Measurements from ENCODE around the gene TIAM2. TPM values are rescaled to one million over a fixed set of nuclear protein-coding genes. Genes with fewer than 3 reads are reported as not detected.

TIAM2 gene
- total and polyA plus RNA-seq, 8 donors, result 1.1 to 44.2 (median 5.5) TPM

DNA sequence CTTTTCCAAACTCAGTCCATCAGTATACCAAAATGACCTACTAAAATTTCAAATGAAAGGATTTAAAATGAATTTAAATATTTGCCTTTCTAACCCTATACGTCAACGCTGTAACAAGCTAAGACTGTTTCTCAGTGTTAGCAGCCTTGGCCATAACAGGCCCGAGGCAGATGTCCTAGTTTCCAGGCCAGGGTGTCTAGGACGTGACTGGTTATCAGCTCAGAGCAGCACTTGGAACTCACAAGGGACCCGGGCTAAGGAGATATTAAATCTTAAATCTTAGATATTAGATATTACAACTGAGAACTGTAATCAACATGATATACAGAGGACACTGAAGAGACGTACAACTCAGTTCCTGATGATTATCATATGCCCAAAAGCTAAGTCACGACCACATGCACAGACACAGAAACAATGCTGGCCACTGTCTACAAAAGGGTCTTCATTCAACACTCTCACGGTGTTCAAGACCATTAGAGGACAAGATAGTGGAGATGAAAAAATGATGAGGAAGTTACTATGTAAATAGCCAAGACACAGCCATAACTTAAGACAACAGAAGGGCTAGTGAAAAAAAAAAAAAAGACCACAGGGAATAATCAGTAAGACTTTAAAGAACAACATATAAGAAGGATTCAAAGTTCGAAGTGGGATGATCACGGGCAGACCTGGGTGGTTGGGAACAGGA lies 268.4 kb downstream of the TIAM2 start, which contains the start of gene CLDN20:
Gene CLDN20, plus strand, starts transcription at position 641 of the 691 bp plus-strand sequence. CDS start 11,707 bp downstream, outside the sequence.
- H3K27ac ChIP-seq, result peak within 1 kb of the TSS in 1 of 5 donors; percentile 42
- 83 to 86% (median 85%) methylated on average over 10 of the region's 10 CpGs for WGBS, 5 donors
- no peaks in the 10 kb centered on the region for H3K9me3 ChIP-seq
- H3K27me3 ChIP-seq, result no peaks in the 10 kb centered on the region
- H3K4me3 ChIP-seq, result no peak within 1 kb of the TSS
- peaks cover 3 to 36% (median 30%) of the 10 kb centered on the region in 4 donors for H3K36me3 ChIP-seq
- H3K4me1 ChIP-seq, result peaks cover 0 to 4% (median 0%) of the 10 kb centered on the region in 4 donors
- TF ChIP-seq POLR2A (IDR thresholded peaks at IDR 0.05), result no peak
- no peak for TF ChIP-seq EP300 (IDR thresholded peaks at IDR 0.05)
- no peak for TF ChIP-seq POLR2AphosphoS5 (IDR thresholded peaks at IDR 0.05)
- TF ChIP-seq, protein P1, sequence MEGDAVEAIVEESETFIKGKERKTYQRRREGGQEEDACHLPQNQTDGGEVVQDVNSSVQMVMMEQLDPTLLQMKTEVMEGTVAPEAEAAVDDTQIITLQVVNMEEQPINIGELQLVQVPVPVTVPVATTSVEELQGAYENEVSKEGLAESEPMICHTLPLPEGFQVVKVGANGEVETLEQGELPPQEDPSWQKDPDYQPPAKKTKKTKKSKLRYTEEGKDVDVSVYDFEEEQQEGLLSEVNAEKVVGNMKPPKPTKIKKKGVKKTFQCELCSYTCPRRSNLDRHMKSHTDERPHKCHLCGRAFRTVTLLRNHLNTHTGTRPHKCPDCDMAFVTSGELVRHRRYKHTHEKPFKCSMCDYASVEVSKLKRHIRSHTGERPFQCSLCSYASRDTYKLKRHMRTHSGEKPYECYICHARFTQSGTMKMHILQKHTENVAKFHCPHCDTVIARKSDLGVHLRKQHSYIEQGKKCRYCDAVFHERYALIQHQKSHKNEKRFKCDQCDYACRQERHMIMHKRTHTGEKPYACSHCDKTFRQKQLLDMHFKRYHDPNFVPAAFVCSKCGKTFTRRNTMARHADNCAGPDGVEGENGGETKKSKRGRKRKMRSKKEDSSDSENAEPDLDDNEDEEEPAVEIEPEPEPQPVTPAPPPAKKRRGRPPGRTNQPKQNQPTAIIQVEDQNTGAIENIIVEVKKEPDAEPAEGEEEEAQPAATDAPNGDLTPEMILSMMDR (IDR thresholded peaks at IDR 0.05), result no peak
- intact Hi-C loops (cut with DNase I; ENCODE audit: low total_unique reads), result no loop called here
- no peak for DNase-seq

DNA sequence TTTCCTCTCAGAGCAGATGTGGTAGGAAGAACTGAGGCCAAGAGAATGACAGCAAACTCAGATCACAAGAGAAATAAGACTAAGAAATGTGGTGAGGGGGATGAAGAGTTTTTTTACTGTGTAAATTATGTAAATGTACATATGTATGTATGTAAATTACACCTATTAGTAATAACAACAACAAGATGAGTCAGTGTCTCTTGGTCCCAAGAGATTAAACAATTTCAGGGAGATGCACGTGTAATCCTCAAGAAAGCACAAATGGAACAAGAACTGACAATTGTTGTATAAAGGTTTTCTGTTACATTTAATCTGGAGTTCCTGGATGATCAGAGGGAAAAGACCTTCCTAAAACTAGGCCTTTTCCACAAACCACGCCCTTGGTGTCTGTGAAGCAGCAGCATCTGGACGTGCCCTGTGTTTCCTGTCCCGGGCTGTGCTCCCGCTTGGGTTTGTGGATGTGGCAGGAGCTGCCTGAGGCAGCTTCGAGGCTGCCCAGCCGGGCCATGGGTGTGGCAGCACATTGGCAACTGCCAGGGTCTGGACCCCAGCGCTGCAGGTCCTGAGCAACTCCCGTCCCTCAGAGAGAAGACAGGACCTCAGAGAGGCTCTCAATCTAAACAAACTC lies 269.7 kb downstream of the TIAM2 start:
- WGBS, 5 donors, result 43 to 76% (median 63%) methylated on average over 9 of the region's 9 CpGs
- Histone ChIP-seq H3K36me3 (peaks cover 3 to 23% (median 17%) of the 10 kb centered on the region in 4 donors), H3K4me1 (peaks cover 0 to 4% (median 0%) of the 10 kb centered on the region in 4 donors), H3K4me3 (no peak overlapping the region), H3K27ac (peak overlapping the region in 1 of 5 donors; percentile 42), H3K9me3 (no peaks in the 10 kb centered on the region), H3K27me3 (no peaks in the 10 kb centered on the region)
- no peak for TF ChIP-seq EP300 (IDR thresholded peaks at IDR 0.05)
- no peak for TF ChIP-seq POLR2AphosphoS5 (IDR thresholded peaks at IDR 0.05)
- no peak for TF ChIP-seq POLR2A (IDR thresholded peaks at IDR 0.05)
- TF ChIP-seq, protein P1 (IDR thresholded peaks at IDR 0.05), result no peak
- intact Hi-C loops (cut with DNase I; ENCODE audit: low total_unique reads), result no loop called here
- DNase-seq, result no peak

DNA sequence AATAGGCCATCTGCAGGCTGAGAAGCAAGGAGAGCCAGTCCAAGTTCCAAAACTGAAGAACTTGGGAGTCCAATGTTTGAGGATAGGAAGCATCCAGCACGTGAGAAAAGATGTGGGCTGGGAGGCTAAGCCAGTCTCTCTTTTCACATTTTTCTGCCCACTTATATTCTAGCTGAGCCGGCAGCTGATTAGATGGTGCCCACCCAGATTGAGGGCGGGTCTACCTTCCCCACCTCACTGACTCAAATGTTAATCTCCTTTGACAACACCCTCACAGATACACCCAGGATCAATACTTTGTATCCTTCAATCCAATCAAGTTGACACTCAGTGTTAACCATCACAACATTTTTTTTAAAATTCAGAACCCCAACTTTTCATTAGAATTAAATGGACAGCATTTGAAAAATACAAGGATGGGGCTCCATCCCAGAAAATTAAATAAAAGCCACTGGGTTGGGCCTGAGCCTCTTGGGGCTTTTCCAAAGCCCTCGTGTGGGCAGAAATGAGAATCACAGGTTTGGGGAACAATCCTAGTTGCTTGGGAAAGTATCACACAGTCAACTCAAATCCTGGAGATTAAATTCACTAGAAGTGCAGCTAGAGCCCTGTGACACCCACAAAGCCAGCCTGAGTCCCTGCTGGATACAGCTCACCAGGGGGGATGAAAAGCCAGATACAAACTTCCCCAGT lies 270.9 kb downstream of the TIAM2 start:
- H3K27me3 ChIP-seq, result no peaks in the 10 kb centered on the region
- H3K9me3 ChIP-seq, result no peaks in the 10 kb centered on the region
- TF ChIP-seq POLR2AphosphoS5 (IDR thresholded peaks at IDR 0.05), result no peak
- TF ChIP-seq POLR2A (IDR thresholded peaks at IDR 0.05), result no peak
- TF ChIP-seq, protein P1 (IDR thresholded peaks at IDR 0.05), result no peak
- H3K27ac ChIP-seq, result no peak overlapping the region
- DNase-seq, result no peak
- intact Hi-C loops (cut with DNase I; ENCODE audit: low total_unique reads), result no loop called here
- no peak overlapping the region for H3K4me3 ChIP-seq
- peaks cover 3 to 15% (median 9%) of the 10 kb centered on the region in 4 donors for H3K36me3 ChIP-seq
- 84 to 94% (median 91%) methylated on average over 4 of the region's 4 CpGs for WGBS, 5 donors
- H3K4me1 ChIP-seq, result peaks cover 0 to 6% (median 2%) of the 10 kb centered on the region in 4 donors

GRCh38 chr6:155267411-155267810 lies 272.3 kb downstream of the TIAM2 start:
- Histone ChIP-seq H3K27me3 (no peaks in the 10 kb centered on the region), H3K9me3 (no peaks in the 10 kb centered on the region), H3K4me3 (no peak overlapping the region), H3K36me3 (peaks cover 3 to 15% (median 9%) of the 10 kb centered on the region in 4 donors), H3K4me1 (peaks cover 0 to 18% (median 9%) of the 10 kb centered on the region in 4 donors), H3K27ac (no peak overlapping the region)
- no peak for DNase-seq
- TF ChIP-seq POLR2AphosphoS5 (IDR thresholded peaks at IDR 0.05) (no peak), EP300 (IDR thresholded peaks at IDR 0.05) (no peak), POLR2A (IDR thresholded peaks at IDR 0.05) (no peak)
- TF ChIP-seq, protein P1 (IDR thresholded peaks at IDR 0.05), result no peak
- 90 to 98% (median 94%) methylated on average over 2 of the region's 2 CpGs for WGBS, 5 donors
- intact Hi-C loops (cut with DNase I; ENCODE audit: low total_unique reads), result no loop called here
